ENCODE data around the gene BCL2L12.

BCL2L12 gene

GRCh38 chr19:49684251-49684982 lies 18.7 kb downstream of the BCL2L12 start:
- Histone ChIP-seq H3K9me3 (ENCODE audit: control insufficient read depth, insufficient read depth, low read depth, low read length) (no peaks in the 10 kb centered on the region), H3K4me3 (ENCODE audit: low read depth, low read length) (no peak overlapping the region), H3K36me3 (ENCODE audit: control insufficient read depth in 2 of 2, insufficient read depth in 1 of 2, low read length in 2 of 2) (peaks cover 43 to 77% of the 10 kb centered on the region in 2 experiments), H3K4me1 (ENCODE audit: control insufficient read depth, insufficient read depth, low read length) (peaks cover 13% of the 10 kb centered on the region), H3K27ac (ENCODE audit: extremely low read depth, low read depth, low read length) (no peak overlapping the region)
- TF ChIP-seq ZNF23 (tag by site-specific recombination; IDR thresholded peaks at IDR 0.05; ENCODE audit: borderline replicate concordance) (no peak), CTCF (tag by site-specific recombination; IDR thresholded peaks at IDR 0.05) (peak; percentile 70), SP7 (tag by site-specific recombination; IDR thresholded peaks at IDR 0.05) (no peak), RBAK (tag by site-specific recombination; IDR thresholded peaks at IDR 0.05) (no peak), ZNF169 (tag by site-specific recombination; IDR thresholded peaks at IDR 0.05) (no peak)
- POLR2A ChIA-PET: interaction anchor here (1.4 kb wide), 1 partner anchor 44 kb away, joined by 3 read pairs; the partner anchor contains the start of gene RRAS
- CTCF ChIA-PET: interaction anchor here (0.5 to 1.6 kb wide), 13 partner anchors 8 to 271 kb away, joined by 3 to 9 read pairs (median 3); partner anchors contain the start of gene FUZ

GRCh38 chr19:49684983-49685553 lies 19.3 kb downstream of the BCL2L12 start:
- no peak overlapping the region for H3K4me3 ChIP-seq (ENCODE audit: low read depth, low read length)
- H3K27ac ChIP-seq (ENCODE audit: extremely low read depth, low read depth, low read length): no peak overlapping the region
- peaks cover 7% of the 10 kb centered on the region for H3K4me1 ChIP-seq (ENCODE audit: control insufficient read depth, insufficient read depth, low read length)
- H3K9me3 ChIP-seq (ENCODE audit: control insufficient read depth, insufficient read depth, low read depth, low read length): no peaks in the 10 kb centered on the region
- ChIA-PET POLR2A (interaction anchor here (0.7 to 1.9 kb wide), 3 partner anchors 10 to 163 kb away, joined by 3 to 6 read pairs (median 3); partner anchors contain the start of gene RRAS), CTCF (interaction anchor here (0.5 to 1.6 kb wide), 11 partner anchors 11 to 194 kb away, joined by 3 to 9 read pairs (median 3); partner anchors contain the start of gene FUZ)
- peaks cover 43 to 77% of the 10 kb centered on the region in 2 experiments for H3K36me3 ChIP-seq (ENCODE audit: control insufficient read depth in 2 of 2, insufficient read depth in 1 of 2, low read length in 2 of 2)
- TF ChIP-seq ZNF10 (tag by site-specific recombination; IDR thresholded peaks at IDR 0.05) (no peak), ZNF248 (tag by site-specific recombination; IDR thresholded peaks at IDR 0.05) (no peak), ZNF510 (tag by site-specific recombination; IDR thresholded peaks at IDR 0.05; ENCODE audit: insufficient replicate concordance) (no peak), SETDB1 (IDR thresholded peaks at IDR 0.05; ENCODE audit: insufficient read length, low read length) (no peak), KLF10 (tag by site-specific recombination; IDR thresholded peaks at IDR 0.05) (no peak)

GRCh38 chr19:49685845-49686332 lies 20.2 kb downstream of the BCL2L12 start:
- CTCF ChIA-PET: interaction anchor here (0.6 to 0.8 kb wide), 4 partner anchors 14 to 183 kb away, joined by 3 read pairs; no protein-coding TSS in a partner anchor
- TF ChIP-seq, protein P1, sequence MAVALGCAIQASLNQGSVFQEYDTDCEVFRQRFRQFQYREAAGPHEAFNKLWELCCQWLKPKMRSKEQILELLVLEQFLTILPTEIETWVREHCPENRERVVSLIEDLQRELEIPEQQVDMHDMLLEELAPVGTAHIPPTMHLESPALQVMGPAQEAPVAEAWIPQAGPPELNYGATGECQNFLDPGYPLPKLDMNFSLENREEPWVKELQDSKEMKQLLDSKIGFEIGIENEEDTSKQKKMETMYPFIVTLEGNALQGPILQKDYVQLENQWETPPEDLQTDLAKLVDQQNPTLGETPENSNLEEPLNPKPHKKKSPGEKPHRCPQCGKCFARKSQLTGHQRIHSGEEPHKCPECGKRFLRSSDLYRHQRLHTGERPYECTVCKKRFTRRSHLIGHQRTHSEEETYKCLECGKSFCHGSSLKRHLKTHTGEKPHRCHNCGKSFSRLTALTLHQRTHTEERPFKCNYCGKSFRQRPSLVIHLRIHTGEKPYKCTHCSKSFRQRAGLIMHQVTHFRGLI (tag by site-specific recombination; IDR thresholded peaks at IDR 0.05): no peak
- TF ChIP-seq ZFHX2 (tag by site-specific recombination; conservative IDR thresholded peaks at IDR 0.05) (0 out of 2 replicates have a peak, but pooled peaks have one; percentile 27), ZNF510 (tag by site-specific recombination; IDR thresholded peaks at IDR 0.05; ENCODE audit: insufficient replicate concordance) (no peak), ZFP69B (tag by site-specific recombination; IDR thresholded peaks at IDR 0.05) (peak; percentile 77), YY2 (tag by site-specific recombination; IDR thresholded peaks at IDR 0.05) (no peak)
- TF ChIP-seq, protein P2, sequence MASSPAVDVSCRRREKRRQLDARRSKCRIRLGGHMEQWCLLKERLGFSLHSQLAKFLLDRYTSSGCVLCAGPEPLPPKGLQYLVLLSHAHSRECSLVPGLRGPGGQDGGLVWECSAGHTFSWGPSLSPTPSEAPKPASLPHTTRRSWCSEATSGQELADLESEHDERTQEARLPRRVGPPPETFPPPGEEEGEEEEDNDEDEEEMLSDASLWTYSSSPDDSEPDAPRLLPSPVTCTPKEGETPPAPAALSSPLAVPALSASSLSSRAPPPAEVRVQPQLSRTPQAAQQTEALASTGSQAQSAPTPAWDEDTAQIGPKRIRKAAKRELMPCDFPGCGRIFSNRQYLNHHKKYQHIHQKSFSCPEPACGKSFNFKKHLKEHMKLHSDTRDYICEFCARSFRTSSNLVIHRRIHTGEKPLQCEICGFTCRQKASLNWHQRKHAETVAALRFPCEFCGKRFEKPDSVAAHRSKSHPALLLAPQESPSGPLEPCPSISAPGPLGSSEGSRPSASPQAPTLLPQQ (tag by site-specific recombination; IDR thresholded peaks at IDR 0.05): peak; percentile 86
- Histone ChIP-seq H3K4me1 (ENCODE audit: control insufficient read depth, insufficient read depth, low read length) (peaks cover 7% of the 10 kb centered on the region), H3K9me3 (ENCODE audit: control insufficient read depth, insufficient read depth, low read depth, low read length) (no peaks in the 10 kb centered on the region), H3K4me3 (ENCODE audit: low read depth, low read length) (no peak overlapping the region), H3K27ac (ENCODE audit: extremely low read depth, low read depth, low read length) (no peak overlapping the region), H3K36me3 (ENCODE audit: control insufficient read depth in 2 of 2, insufficient read depth in 1 of 2, low read length in 2 of 2) (peaks cover 42 to 76% of the 10 kb centered on the region in 2 experiments)
- POLR2A ChIA-PET: interaction anchor here (0.7 to 1.9 kb wide), 2 partner anchors 10 to 162 kb away, joined by 3 to 6 read pairs; no protein-coding TSS in a partner anchor
